Epithelial cell of esophagus (primary cell): ENCODE results near the gene CLEC2L.

Experiments used
- DNase-seq: peaks from one replicate; pipeline ENCODE4 v3.0.0; 2010; ENCODE audit warnings: low read depth
- H3K4me3 ChIP-seq: 2 replicates; pipeline ENCODE4 v1.5.1; 2011; ENCODE audit warnings: mild to moderate bottlenecking, low read length, control low read depth
- CTCF ChIP-seq: IDR thresholded peaks from 2 replicates; pipeline ENCODE4 v1.5.1; 2011; ENCODE audit warnings: low read depth, mild to moderate bottlenecking, low read length, control low read depth, inconsistent platforms; ENCODE audit not compliant: insufficient read depth; ENCODE audit errors: missing control alignments

CLEC2L gene

GRCh38 chr7:139526578-139527544 is 3.4 kb downstream of the CLEC2L start:
- no peak overlapping the region for H3K4me3 ChIP-seq
- no peak for TF ChIP-seq CTCF
- peak; percentile 9 for DNase-seq

GRCh38 chr7:139531094-139531493 is 7.6 kb downstream of the CLEC2L start:
- H3K4me3 ChIP-seq, result no peak overlapping the region
- no peak for DNase-seq
- TF ChIP-seq CTCF, result no peak

GRCh38 chr7:139532636-139533155 is 9.2 kb downstream of the CLEC2L start:
- no peak overlapping the region for H3K4me3 ChIP-seq
- no peak for TF ChIP-seq CTCF
- no peak for DNase-seq

- TF ChIP-seq CTCF, result no peak
- DNase-seq, result no peak
- H3K4me3 ChIP-seq, result no peak overlapping the region
These were observed 10.6 kb downstream of the CLEC2L start for GRCh38 chr7:139534096-139534495.

GRCh38 chr7:139534966-139535651 is 11.6 kb downstream of the CLEC2L start:
- no peak for DNase-seq
- no peak for TF ChIP-seq CTCF
- no peak overlapping the region for H3K4me3 ChIP-seq

- no peak for TF ChIP-seq CTCF
- no peak for DNase-seq
- no peak overlapping the region for H3K4me3 ChIP-seq
These were observed 12.7 kb downstream of the CLEC2L start for GRCh38 chr7:139536152-139536551.
